SK-N-MC (cell line): ENCODE measurements around the gene XPR1.
A peak's percentile ranks its signal among the peaks of the same experiment; 100 is the strongest.

Experiments
- DNase-seq: peaks from one replicate; pipeline ENCODE4 v3.0.0-alpha.2; 2011; ENCODE audit warnings: low read depth, low spot score
- H3K27ac ChIP-seq: fragments of 200-600 bp; sonication (generic); 2 replicates; pipeline ENCODE4 v1.5.1; 2016; ENCODE audit warnings: mixed run types
- H3K36me3 ChIP-seq: fragments of 200-600 bp; sonication (generic); 2 replicates; pipeline ENCODE4 v1.6.1; 2017; ENCODE audit warnings: antibody characterized with exemption, low read length, mixed read lengths; ENCODE audit not compliant: insufficient read depth
- H3K4me3 ChIP-seq: fragments of 200-600 bp; sonication (generic); 2 replicates; pipeline ENCODE4 v1.5.1; 2016
- H3K9ac ChIP-seq: fragments of 200-600 bp; sonication (generic); 2 replicates; pipeline ENCODE4 v1.8.0; 2017; ENCODE audit warnings: mixed run types, mixed read lengths; ENCODE audit not compliant: insufficient read length
- H3K9me3 ChIP-seq: fragments of 200-600 bp; sonication (generic); 2 replicates; pipeline ENCODE4 v1.6.1; 2017; ENCODE audit warnings: low read depth, mild to moderate bottlenecking, antibody characterized with exemption, low read length, moderate library complexity, mixed read lengths
- EZH2 ChIP-seq: fragments of 200-600 bp; sonication (generic); IDR thresholded peaks from one replicate; pipeline ENCODE4 v1.6.1; 2017; ENCODE audit warnings: antibody characterized with exemption
- FOXP2 ChIP-seq: optimal IDR thresholded peaks from 2 replicates; pipeline ENCODE3; 2011; ENCODE audit warnings: mild to moderate bottlenecking, moderate library complexity; ENCODE audit not compliant: insufficient read depth; ENCODE audit errors: extremely low read length, control extremely low read depth
- POLR2AphosphoS5 ChIP-seq: IDR thresholded peaks from 2 replicates; pipeline ENCODE4 v1.6.1; 2012; ENCODE audit warnings: mild to moderate bottlenecking, low read depth, low read length, borderline replicate concordance

Gene XPR1

DNA sequence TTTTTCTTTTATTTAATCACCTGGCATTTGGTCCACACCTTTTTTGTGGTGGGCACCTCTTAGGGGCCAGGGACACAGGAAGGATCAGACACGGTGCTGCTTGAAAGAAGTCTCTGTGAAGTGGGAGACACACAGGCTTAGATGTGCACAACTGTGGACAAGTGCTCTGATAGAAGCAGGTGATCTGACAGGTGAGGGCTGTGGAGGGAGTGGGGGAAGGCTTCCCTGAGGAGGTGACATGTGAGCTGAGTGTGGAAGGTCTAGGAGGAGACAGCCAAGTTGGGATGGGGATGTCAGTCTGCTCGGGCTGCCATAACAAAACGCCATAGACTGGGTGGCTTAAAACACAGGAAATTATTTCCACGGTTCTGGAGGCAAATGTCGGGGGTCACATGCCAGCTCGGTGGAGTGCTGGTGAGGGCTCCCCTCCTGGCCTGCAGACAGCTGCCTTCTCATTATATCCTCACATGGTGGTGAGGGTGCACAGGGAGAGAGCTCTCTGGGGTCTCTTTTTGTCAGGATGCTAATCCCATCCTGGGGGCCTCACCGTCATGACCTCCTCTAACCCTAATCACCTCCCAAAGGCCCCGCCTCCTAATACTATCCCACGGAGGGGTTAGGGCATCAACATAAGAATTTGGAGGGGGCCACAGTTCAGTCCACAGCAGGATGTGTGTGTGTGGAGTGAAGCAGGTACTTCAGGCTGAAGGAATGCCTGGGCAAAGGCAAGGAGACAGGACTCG, 275.7 kb downstream of the XPR1 start:
- H3K4me3 ChIP-seq: no peak overlapping the region
- H3K9ac ChIP-seq: no peak overlapping the region
- H3K27ac ChIP-seq: no peak overlapping the region

DNA sequence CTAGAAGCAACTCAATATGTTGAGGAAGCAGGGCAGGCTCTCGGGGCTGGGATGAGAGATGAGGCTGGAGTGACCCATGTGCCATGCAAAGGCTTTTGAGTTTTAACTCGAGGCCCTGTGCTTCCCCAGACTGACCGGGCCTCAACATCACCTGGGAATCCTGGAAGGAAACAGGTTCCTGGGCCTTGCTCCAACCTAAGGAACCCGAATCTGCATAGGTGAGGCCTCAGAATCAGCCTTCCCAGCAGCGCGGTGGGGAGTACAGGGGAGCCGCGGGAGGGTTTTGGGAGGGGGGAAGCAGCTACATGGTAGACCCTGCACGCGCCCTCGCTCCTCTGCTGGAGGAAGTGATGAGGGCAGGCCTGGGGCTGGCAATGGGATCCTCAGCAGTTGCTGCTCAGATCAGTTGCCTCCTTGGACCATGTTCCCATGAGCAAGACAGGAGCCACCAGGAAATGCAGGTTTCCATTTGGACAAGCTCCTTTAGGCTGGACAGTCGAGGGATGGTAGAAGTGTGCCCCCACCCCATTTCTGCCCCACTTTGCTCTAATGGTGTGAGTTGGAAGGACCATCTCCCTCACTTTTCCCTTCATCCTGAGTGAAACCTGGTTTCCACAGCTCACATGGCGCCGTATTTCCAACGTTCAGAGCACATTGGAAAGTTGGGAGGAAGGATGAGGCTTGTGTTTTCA, 276.4 kb downstream of the XPR1 start:
- no peak overlapping the region for H3K4me3 ChIP-seq
- TF ChIP-seq FOXP2: no peak
- no peak for TF ChIP-seq POLR2AphosphoS5
- TF ChIP-seq EZH2: no peak
- DNase-seq: no peak
- no peak overlapping the region for H3K9ac ChIP-seq
- no peaks in the 10 kb centered on the region for H3K9me3 ChIP-seq
- H3K36me3 ChIP-seq: no peaks in the 10 kb centered on the region
- no peak overlapping the region for H3K27ac ChIP-seq

More for the DNA sequence above, 275.7 kb downstream of the XPR1 start:
- no peaks in the 10 kb centered on the region for H3K36me3 ChIP-seq
- no peak for DNase-seq
- H3K9me3 ChIP-seq: no peaks in the 10 kb centered on the region
- no peak for TF ChIP-seq FOXP2
- no peak for TF ChIP-seq POLR2AphosphoS5
- TF ChIP-seq EZH2: no peak

DNA sequence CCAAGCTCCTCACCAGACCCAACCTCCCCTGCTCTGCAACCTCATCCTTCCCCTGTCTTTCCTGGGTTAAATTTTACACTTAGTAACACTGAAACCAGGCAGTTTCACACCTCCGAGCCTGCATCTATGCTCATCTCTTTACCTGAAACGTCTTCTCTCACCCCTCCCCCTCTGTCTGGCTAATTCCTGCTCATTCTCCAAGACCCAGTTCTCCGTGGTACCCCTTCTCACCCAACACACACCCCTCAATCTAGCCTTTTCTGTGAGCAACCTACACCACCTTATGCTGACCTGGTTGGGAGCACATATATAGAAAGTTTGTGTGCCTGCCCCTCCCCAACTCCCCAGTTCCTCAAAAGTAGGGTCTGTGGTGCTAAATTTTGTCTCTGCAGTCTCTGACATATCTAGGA, 277.2 kb downstream of the XPR1 start:
- no peak for DNase-seq
- no peak overlapping the region for H3K4me3 ChIP-seq

DNA sequence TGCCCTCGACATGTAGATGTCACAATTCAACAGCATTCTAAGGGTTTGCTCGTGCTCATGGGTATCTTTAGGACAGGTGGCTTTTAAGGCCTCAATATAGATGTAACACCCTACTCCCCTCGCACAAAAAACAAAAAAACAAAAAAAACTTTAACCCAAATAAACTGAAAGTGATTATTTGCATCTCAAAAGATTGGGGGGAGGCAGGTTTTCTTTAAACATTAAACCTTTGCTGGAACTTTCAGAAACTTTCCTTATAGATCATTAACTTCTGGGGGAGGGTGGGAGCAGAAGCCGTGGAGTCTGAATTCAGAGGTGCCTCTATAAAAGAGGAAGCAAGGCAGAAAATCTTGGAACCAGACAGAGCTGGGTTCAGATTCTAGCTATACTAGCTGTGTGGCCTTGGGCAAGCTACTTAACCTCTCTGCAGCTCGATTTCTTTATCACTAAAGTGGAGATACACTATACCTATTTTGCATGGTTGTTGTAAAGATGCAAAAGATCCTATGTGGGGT, 277.7 kb downstream of the XPR1 start:
- H3K9ac ChIP-seq: no peak overlapping the region
- no peak for DNase-seq
- no peak overlapping the region for H3K27ac ChIP-seq
- H3K9me3 ChIP-seq: no peaks in the 10 kb centered on the region
- TF ChIP-seq EZH2 (no peak), POLR2AphosphoS5 (no peak), FOXP2 (no peak)
- H3K4me3 ChIP-seq: no peak overlapping the region
- no peaks in the 10 kb centered on the region for H3K36me3 ChIP-seq

More for the DNA sequence above, 277.2 kb downstream of the XPR1 start:
- Histone ChIP-seq H3K36me3 (no peaks in the 10 kb centered on the region), H3K9ac (no peak overlapping the region), H3K9me3 (no peaks in the 10 kb centered on the region), H3K27ac (no peak overlapping the region)
- TF ChIP-seq EZH2 (no peak), FOXP2 (no peak), POLR2AphosphoS5 (no peak)

DNA sequence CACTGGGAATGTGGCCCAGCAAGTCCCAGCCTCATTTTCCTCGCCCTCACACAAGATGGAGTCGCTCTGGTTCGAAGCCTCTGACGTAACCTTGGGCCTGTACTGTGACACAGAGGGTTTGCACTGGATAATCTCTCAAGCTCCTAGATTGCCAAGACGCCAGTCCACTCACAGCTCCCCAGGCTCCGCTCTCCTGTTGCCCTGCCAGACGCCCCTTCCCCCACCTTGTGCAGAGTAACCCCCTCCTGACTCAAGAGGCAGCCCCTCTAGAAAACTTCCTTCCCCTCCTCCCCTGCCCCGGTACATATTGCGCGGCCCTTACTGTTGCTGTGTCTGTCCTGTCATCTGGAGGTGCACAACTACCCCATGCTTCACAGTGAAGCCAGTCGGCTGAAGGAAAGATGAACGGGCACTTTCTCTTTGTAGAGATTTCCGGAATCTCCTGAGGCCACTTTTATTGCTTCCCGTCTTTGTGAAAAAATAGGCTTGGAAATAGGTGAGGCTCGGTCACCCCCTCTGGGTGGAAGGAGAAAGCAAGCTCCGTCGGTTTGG, 279.9 kb downstream of the XPR1 start:
- H3K4me3 ChIP-seq: no peak overlapping the region
- H3K27ac ChIP-seq: no peak overlapping the region
- no peaks in the 10 kb centered on the region for H3K36me3 ChIP-seq
- DNase-seq: no peak
- no peaks in the 10 kb centered on the region for H3K9me3 ChIP-seq
- H3K9ac ChIP-seq: no peak overlapping the region
- no peak for TF ChIP-seq POLR2AphosphoS5
- no peak for TF ChIP-seq EZH2
- TF ChIP-seq FOXP2: no peak

DNA sequence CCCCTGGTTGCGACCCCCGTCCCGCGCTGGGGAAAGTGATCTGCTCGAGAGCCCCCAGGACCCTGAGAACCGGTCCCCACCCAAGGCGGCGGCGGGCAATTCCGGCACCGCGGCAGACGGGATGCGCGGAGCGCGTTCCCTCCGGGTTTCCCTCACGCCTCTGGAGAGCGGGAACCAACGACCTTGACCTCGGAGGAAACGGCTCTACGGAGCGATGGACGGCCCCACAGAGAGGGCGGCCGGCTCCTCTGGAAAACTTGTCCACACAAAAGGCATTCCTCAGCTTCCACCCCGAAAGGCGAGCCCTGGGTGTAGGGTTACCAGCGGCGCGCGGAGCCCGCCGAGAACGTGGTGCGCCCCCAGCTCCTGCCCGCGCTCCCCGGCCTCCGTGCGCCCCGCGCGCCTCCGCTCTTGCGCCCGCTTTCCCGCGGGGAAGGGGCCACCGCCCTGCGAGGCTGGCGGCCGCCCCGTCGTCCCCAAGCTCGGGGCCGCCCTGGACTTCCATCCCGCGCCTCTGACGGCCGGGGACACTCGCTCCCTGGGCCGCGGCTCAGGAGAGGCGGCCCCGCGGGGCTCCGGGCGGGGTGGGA, 280.5 kb downstream of the XPR1 start:
- no peak for TF ChIP-seq FOXP2
- TF ChIP-seq EZH2: no peak
- TF ChIP-seq POLR2AphosphoS5: no peak
- DNase-seq: no peak

DNA sequence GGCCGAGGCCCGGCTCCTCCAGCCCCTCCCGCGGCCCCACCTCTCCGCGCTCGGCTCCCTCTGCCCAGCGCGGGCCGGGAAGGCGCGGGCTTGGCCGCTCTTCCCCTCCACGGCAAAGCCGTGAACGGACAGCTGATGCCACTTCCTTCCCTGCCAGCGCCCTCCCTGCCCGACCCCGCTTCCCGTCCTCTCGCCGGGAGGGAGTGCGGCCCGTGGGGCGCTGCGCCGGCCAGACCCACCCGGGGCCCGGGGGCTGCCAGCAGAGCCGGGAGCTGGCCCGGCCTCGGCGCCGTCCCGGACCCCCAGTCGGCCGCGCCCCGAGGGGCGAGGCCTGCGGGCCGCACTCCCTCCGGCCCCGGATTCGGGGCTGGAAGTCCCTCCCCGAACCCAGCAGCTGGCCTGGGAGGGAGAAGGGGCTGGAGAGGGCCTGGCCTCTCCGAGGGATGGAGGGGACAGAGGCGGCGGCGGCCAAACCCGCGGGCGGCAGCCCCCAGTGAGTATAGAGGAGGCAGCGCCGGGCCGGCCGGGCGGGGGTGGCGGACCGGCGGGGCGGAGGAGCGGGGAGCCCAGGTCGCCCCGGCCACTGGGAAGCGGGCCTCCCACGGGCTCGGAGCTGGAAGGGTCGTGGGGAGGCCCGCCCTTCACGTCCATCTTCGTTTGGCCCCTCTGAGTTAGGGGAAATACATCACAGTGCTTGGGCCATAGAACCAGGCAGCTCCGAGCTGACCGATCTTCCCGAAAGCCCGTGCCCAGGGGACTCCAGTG, 281.2 kb downstream of the XPR1 start, which contains the start of gene KIAA1614:
TSS of gene KIAA1614 (plus strand) at position 97 of the 765 bp plus-strand sequence. CDS start at position 444, 347 bp downstream.
- DNase-seq: no peak
- TF ChIP-seq POLR2AphosphoS5: no peak
- no peak for TF ChIP-seq EZH2
- no peak for TF ChIP-seq FOXP2
- peak within 1 kb of the TSS; percentile 45 for H3K4me3 ChIP-seq
- H3K27ac ChIP-seq: no peak within 1 kb of the TSS
- no peaks in the 10 kb centered on the region for H3K36me3 ChIP-seq
- H3K9me3 ChIP-seq: no peaks in the 10 kb centered on the region
- no peak within 1 kb of the TSS for H3K9ac ChIP-seq

More for the DNA sequence above, 280.5 kb downstream of the XPR1 start:
- Histone ChIP-seq H3K9ac (no peak overlapping the region), H3K9me3 (no peaks in the 10 kb centered on the region), H3K36me3 (no peaks in the 10 kb centered on the region), H3K4me3 (peak overlapping the region; percentile 45), H3K27ac (no peak overlapping the region)
